Measurements from ENCODE around the gene PEX7.

- TF ChIP-seq CTCF (IDR thresholded peaks at IDR 0.05) = no peak
- no peak for TF ChIP-seq ZFX (IDR thresholded peaks at IDR 0.05; ENCODE audit: borderline replicate concordance)
These were observed 99.7 kb downstream of the PEX7 start, which contains the start of gene SLC35D3 for GRCh38 chr6:136921936-136922684.
